H1 (cell line): ENCODE data around the gene CD300E.

Source experiments
- CTCF ChIP-seq, 3 experiments: IDR thresholded peaks; 1 replicate in 2 of 3; 2 replicates in 1 of 3; pipeline versions ENCODE4 v1.5.1 to v1.6.1; 2011; ENCODE audit warnings: low read length in 3 of 3, mild to moderate bottlenecking in 3 of 3, inconsistent platforms in 2 of 3, low read depth in 1 of 3, moderate library complexity in 1 of 3; ENCODE audit not compliant: insufficient read depth in 1 of 3; ENCODE audit errors: control extremely low read depth in 1 of 3
- GABPA ChIP-seq: IDR thresholded peaks from 2 replicates; pipeline ENCODE4 v1.6.1; 2011; ENCODE audit warnings: mild to moderate bottlenecking, low read length, moderate library complexity, borderline replicate concordance; ENCODE audit not compliant: insufficient read depth
- GTF2F1 ChIP-seq: IDR thresholded peaks from 2 replicates; pipeline ENCODE4 v1.6.1; 2012; ENCODE audit warnings: low read depth, low read length, improper control_type of control experiment, borderline replicate concordance
- KDM1A ChIP-seq: fragments of 200-600, 300-600 bp; sonication (generic); IDR thresholded peaks from 2 replicates; pipeline ENCODE4 v1.7.1; 2016; ENCODE audit warnings: mild to moderate bottlenecking, low read length, borderline replicate concordance
- NRF1 ChIP-seq: IDR thresholded peaks from 2 replicates; pipeline ENCODE4 v1.6.1; 2011; ENCODE audit warnings: mild to moderate bottlenecking, low read depth, low read length, improper control_type of control experiment
- POLR2A ChIP-seq, 2 experiments: IDR thresholded peaks; 1 replicate in 1 of 2; 2 replicates in 1 of 2; pipeline ENCODE4 v1.6.1; 2011; ENCODE audit warnings: low read depth in 2 of 2, low read length in 2 of 2, mild to moderate bottlenecking in 2 of 2; ENCODE audit errors: control extremely low read depth in 1 of 2
- RAD21 ChIP-seq, 2 experiments: IDR thresholded peaks in 1 of 2; conservative IDR thresholded peaks in 1 of 2; 2 replicates each; pipeline ENCODE4 v1.6.1; 2011; ENCODE audit warnings: low read depth in 2 of 2, low read length in 2 of 2, improper control_type of control experiment in 1 of 2, inconsistent platforms in 1 of 2, mild to moderate bottlenecking in 1 of 2, moderate library complexity in 1 of 2
- RXRA ChIP-seq: IDR thresholded peaks from 2 replicates; pipeline ENCODE4 v1.6.1; 2011; ENCODE audit warnings: low read depth, mild to moderate bottlenecking, low read length, moderate library complexity; ENCODE audit not compliant: insufficient read depth
- SP2 ChIP-seq: IDR thresholded peaks from 2 replicates; pipeline ENCODE4 v1.6.1; 2012; ENCODE audit warnings: mild to moderate bottlenecking, low read length, inconsistent platforms
- TAF1 ChIP-seq: IDR thresholded peaks from 2 replicates; pipeline ENCODE4 v1.6.1; 2011; ENCODE audit warnings: mild to moderate bottlenecking, low read depth, low read length
- TCF12 ChIP-seq: IDR thresholded peaks from 2 replicates; pipeline ENCODE4 v1.6.1; 2011; ENCODE audit warnings: low read depth, mild to moderate bottlenecking, low read length

GRCh38 chr17:74578979-74579378 is 44.6 kb downstream of the CD300E start:
- TF ChIP-seq POLR2A (IDR thresholded peaks at IDR 0.05; ENCODE audit: control extremely low read depth in 1 of 2, low read depth in 2 of 2, low read length in 2 of 2) (no peak), CTCF (IDR thresholded peaks at IDR 0.05; ENCODE audit: control extremely low read depth in 1 of 3, insufficient read depth in 1 of 3, low read depth in 1 of 3, low read length in 3 of 3) (no peak), RAD21 (IDR thresholded peaks at IDR 0.05 in 1 of 2, conservative IDR thresholded peaks at IDR 0.05 in 1 of 2; ENCODE audit: low read depth in 2 of 2, low read length in 2 of 2) (no peak), GTF2F1 (no peak), NRF1 (no peak), RXRA (no peak), GABPA (no peak), TAF1 (no peak), KDM1A (no peak), TCF12 (no peak), SP2 (no peak)
